Astrocyte of the hippocampus (primary cell): ENCODE results near the gene TMEM190.
A peak's percentile ranks its signal among the peaks of the same experiment; 100 is the strongest.

Experiments used
- DNase-seq: peaks from one replicate; pipeline ENCODE4 v3.0.0; 2011; ENCODE audit warnings: low read depth, low spot score

The TMEM190 gene

DNA sequence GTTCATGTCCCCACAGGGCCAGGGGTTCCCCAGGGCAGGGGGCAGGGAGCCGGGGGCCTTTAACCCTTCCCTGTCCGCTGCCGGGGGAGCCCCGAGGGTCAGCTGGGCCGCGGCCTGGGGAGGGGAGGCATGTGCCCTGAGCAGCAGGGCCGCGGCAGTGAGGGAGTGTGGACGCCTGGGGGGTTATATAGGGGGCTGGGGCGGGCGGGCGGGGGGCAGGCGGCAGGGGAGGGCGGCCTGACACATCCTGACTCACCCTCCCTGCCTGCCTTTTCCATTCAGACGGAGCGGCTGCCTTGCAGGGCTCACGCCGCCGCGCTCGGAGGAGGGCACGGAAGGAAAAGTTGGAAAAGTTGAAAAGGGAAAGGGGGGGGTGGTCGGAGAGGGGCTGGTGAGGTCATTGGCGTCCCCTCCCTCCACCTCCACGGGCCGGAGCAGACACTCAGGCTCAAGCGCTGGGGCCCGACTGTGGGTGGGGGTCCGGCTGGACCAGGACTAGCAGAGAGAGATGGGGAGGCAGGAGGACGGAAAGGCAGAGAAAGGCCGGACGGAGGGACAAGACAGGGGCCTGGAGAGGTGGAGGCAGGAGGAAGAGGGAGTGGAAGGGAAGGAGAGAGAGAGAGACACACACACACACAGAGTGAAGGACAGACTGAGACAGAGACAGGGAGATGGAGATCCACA, 6.2 kb upstream of the TMEM190 start, which contains the start of gene IL11:
TSS of gene IL11 (minus strand) at position 159 of the 684 bp plus-strand sequence. CDS start at position 6, 153 bp downstream.
- peak; percentile 89 for DNase-seq

DNA sequence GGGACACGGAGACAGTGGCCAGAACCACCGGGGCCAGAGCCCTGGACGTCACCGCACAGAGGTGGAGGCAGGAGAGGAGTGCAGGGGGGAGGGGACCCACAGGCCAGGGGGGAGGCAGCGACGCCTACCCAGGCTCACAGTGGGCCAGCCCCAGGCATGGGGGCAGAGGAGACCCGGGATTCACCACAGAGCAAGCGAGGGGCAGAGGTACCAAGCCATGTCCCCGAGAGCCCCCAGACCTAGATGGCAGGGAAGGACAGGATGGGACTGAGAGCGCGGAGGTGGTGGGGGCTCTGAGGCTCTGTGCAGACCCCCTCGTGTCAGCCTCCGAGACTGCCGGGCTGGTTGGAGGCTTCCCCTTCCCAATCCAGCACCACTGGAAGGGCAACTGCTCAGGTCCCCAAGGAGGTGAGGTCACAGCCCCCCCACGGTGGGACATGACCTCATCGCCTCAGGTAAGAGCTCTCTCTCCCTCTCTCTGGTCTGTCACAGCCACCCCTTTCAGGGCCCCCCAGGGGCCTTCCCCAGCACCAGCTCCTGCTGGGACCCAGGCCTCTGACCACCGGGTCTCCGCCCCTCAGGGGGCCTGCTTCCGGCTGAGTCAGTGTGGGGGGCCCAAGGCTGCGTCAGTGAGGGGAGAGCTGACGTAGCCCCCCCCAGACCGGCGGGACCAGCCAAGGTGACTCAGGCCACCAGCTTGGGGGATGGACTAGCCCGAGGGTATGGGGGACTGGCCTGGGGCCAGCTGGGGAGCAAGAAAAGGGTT, 4.1 kb upstream of the TMEM190 start:
- DNase-seq, result peak; percentile 79

DNA sequence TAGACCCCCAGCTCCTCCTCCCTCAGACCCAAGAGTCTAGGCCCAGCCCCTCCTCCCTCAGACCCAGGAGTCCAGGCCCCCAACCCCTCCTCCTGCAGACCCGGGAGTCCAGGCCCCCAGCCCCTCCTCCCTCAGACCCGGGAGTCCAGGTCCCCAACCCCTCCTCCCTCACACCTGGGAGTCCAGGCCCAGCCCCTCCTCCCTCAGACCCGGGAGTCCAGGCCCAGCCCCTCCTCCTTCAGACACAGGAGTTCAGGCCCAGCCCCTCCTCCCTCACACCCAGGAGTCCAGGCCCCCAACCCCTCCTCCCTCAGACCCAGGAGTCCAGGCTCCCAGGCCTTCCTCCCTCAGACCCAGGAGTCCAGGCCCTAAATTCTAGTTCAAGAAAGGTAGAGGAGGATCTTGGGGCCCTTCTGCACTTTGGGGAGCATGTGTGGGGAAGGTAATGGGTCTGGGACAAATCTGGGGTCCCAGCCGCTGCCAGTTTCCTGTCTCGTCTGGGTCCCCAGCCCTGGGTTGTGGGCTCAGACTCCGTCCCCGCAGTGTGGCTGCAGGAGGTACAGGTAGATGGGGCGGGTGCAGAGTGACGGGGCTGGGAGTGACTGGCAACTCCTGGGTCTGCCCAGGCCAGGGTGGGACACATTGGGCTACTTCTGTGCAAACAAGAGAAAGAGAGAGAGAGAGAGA, 3.2 kb upstream of the TMEM190 start:
- no peak for DNase-seq

DNA sequence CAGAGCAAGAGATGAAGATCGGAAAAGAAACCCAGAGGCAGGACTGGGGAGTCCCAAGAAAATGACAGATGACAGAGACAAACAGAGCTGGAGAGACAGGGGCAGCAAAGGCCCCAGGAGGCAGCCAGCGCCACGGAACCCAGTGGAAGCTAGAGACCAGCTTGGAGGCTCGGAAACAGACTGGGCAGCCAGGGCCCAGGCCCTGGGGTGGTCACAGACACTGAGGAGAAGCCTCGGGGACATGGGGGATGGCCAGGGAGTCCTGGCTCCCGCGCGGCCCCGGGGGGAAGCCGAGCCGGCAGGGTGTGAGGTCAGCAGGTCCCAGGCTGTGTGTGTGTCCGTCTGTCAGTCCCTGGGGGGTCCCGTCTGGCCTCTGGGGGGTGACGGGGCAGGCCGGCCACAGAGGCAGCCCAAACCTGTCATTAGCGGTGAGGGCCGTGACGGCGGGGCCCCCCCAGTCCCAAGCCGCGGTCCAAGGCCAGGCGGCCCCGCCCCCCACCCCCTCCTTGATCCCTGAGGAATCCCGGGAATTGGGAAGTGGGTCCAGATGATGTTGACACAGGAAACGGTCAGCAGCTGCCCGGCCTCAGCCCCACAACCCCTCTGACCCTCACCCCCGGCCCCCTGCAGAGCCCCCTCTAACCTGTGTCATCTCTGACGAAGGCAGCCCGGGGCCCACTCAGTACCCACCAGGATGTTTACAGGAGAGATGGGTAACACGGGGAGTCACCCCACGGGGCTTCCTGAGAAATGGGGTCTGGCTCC, 2.5 kb upstream of the TMEM190 start:
- peak; percentile 73 for DNase-seq

DNA sequence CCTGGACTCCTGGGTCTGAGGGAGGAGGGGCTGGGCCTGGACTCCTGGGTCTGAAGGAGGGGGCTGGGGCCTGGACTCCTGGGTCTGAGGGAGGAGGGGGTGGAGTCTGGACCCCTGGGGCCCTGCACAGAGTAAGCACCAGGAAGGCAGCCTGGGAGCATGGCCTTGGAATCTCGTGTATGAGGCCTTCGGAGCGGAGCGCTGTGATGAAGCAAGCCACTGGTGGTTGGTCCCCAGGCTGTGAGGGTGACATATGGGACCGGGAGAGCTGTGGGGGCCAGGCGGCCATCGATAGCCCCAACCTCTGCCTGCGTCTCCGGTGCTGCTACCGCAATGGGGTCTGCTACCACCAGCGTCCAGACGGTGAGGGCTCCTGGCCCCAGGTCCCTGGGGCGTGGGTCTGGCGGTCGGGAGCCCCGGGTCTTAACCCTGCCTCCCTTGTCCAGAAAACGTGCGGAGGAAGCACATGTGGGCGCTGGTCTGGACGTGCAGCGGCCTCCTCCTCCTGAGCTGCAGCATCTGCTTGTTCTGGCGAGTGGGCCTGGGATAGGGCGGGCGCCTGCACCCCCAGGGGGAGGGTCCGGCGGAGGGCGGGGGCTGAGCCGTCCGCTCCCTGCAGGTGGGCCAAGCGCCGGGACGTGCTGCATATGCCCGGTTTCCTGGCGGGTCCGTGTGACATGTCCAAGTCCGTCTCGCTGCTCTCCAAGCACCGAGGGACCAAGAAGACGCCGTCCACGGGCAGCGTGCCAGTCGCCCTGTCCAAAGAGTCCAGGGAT, 918 bp downstream of the TMEM190 start:
- DNase-seq, result no peak

DNA sequence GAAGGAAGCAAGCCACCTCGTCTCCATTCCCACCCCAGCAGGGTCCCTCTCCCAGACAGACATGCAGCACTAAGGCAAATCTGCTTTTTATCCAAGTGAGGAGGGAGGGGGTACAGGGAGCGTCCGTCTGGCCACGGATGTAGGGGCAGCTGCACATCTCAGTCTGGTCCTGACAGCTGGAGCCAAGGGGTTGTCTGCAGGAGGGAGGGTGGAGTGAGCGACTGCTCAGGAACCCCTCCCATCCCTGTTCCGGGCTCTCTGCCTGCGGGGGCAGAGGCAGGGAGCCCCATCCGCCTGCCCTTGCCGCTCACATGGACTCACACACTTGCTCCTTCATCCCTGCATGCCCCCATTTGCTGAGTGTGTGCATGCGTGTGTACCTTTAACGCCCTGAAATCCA, 2.5 kb downstream of the TMEM190 start:
- no peak for DNase-seq

DNA sequence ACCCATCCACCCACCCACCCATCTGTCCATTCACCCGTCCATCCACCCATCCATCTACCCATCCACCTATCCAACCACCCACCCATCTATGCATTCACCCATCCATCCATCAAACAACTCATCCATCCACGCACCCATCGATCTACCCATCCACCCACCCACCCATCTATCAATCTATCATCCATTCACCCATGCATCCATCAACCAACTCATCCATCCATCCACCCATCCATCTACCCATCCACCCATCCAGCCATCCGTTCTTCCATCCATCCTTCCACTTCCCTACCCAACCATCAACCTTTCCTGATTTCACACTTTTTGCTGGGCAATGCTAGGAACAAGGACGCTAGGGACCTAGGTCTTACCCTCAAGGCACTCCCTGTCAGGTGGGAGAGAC, 5.4 kb downstream of the TMEM190 start:
- DNase-seq, result no peak

DNA sequence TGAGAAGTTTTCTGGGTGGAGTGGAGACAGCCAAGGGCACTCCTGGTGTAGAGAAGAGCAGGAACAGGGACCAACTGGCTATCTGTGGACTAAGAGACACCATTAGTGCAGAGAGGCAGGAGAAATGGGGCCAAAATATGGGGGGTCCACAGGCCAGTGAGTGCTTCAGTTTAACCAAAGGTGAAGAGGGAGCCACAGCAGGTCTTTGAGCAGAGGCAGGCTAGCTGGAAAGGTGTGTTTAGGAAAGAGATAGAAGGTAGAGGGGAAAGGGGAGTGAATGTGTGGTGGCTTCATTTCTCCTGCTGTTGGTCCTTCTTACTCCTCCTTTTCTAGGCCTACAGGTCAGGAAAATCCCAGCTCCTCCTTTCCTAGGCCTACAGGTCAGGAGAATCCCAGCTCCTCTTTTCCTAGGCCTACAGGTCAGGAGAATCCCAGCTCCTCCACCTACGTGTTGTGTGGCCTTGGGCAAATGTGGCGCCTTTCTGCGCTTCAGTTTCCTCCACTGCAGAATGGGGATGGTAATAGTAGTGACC, 6.0 kb downstream of the TMEM190 start:
- no peak for DNase-seq

DNA sequence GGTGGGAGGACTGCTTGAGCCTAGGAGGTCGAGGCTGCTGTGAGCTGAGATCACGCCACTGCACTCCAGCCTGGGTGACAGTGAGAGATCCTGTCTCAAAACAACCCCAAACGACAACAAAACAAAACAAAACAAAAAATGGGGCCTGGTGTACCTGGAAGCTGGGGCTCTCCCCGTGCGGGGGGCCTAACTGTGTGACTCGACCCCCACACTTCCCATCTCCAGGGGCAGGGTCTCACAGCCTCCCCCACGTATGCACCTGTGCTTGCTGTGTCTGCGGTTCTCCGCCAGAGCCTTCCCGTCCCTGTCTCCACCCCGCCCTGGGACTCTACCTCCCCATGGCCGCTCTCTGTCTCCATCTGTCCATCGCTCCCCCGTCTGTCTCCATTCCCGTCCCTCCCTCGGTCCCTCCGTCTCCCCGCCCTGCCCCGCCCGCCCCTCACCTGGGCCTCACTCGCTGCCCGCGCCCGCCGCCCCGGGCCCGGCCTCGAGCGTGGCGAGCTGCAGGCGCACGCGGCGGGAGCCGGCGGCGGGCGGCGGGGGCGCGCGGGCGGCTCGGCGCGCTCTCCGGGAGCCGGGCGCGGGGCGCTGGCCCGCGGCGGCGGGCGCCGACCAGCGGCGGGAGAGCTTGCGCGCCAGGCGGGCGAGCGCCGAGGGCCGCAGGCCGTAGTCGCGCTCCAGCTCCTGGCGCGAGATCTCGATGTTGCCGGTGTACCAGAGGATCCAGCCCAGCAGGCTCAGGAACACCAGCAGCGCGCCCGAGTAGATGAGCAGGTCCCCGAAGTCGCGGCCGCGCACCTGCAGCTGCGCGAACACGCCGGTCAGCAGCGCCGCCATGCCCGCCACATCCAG, 6.9 kb downstream of the TMEM190 start:
- peak; percentile 91 for DNase-seq

DNA sequence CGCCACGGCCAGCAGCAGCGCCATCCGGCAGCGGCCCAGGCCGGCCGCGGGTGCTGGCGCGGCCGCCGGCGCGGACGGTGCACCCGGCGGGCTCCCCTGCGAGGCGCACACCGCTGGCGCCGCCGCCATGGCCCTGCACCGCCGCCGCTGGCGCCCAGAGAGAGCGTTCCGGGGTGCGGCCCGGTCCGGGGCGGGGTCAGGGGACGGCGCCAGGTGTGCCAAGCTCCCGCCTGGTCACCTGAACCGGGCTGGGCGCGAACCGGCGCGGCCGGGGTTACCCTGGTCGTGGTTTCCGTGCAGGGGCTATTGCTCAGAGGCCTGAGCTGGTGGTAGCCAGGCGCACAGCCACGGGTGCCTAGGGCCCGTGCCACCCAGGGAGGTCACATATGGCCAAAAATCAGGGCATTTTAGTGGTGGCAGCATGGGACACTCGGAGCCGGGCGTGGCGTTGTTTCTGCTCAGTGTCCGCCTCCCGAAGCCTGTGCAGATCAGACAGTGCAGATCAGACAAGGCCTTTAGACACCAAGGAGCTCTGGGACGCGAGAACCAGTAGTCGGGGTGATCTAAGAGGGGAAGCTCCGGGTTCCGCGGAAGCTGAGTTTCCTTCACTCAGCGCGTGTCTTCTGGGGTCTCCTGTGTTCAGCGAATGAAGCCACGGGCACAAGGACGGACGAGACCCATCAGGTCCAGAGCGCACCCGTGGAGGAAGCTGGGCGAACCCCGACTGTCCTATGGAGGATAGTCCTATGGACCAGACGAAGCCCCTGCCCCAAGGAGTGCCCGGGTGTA, 7.7 kb downstream of the TMEM190 start, which contains the start of gene TMEM238:
TSS of gene TMEM238 (minus strand) at position 162 of the 789 bp plus-strand sequence. CDS start at position 129, 33 bp downstream.
- no peak for DNase-seq

DNA sequence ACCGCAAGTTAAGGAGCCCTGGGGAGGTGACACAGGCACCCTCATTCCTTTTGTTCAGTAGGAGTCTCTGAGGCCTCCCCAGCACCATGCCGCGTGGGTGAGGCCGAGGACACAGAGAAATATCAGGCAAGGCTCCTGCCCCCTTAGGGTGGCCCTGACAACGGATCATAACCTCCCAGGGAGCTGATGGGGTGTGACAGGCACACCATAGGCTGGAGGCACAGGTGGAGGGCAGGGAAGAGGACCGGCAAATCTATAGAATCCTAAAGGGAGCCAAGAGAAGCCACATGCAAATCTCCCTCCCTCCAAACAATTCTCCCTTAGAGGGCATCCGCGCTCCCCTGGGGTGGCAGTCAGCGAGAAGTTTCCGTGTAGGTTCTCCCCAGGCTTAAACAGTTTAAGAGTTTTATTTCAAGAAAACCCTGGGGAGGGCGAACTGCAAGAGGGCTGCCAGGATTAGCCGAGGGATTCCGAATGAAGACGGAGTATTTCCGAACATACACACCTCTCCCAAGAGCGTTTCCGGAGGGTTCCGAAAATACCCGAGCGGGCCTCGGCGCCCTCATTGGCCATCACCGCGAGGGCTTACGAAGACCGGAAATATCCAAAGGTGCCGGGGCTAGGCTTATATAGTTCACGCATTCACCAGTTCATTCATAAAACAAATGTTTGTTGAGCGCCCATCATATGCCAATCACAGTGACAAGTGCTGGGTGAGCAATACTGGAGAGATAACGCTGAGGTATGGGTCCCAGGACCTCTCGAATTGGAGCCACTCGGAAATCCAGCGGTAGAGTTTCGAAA, 8.5 kb downstream of the TMEM190 start:
- DNase-seq, result peak; percentile 98

DNA sequence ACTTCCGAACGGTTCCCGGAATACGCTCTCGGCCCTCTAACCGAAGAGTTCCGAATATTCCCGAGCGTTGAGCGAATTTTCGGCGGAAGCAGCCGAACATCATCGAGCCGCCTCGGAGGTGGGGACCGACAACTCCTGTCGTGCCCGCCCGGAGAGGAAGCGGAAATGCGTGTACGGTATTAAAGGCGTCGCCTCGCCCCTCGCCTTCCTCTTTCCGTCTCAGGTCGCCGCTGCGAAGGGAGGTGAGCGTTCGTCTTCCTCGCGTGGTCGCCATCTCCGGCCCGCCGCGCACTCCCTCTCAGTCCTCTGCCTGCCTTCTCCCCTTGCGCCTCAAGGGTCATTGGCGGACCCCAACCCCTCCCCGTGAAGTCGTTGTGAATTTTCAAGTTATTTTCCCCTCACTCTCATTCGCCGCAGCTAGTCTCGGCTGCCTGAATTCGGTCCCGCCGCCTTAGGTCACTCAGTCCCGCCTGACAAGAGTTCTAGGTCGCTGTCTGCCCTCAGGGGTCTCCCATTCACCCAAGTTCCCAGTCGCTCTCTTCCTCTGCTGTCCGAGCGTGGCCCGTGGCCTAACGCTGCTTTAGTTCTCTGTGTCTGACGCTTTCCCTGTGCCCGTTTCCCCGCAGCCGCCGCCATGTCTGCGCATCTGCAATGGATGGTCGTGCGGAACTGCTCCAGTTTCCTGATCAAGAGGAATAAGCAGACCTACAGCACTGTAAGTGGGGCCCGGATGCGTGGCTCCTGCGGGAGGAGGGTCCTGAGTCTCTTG, 9.3 kb downstream of the TMEM190 start, which contains the start of gene RPL28:
TSS of gene RPL28 (plus strand) at position 209 of the 769 bp plus-strand sequence. CDS start at position 635, 426 bp downstream.
- peak; percentile 99 for DNase-seq

DNA sequence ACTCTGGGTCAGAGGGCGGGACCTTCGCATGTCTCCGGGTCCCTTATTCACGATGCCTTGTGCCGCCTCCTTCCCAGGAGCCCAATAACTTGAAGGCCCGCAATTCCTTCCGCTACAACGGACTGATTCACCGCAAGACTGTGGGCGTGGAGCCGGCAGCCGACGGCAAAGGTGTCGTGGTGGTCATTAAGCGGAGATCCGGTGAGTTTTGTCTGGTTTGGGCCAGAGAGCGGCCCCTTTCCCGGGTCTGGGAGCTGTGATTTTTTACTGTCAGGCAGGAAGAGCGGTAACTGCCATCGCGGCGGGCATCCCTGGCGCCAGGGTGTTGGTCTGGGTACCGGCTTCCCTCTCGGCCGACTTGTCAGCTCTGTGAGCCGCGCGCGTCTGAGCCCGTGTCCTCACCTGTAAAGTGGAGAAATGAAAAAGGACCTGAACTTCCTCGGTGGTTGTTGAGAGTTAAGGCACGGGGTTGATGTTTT, 9.9 kb downstream of the TMEM190 start:
- peak; percentile 59 for DNase-seq

DNA sequence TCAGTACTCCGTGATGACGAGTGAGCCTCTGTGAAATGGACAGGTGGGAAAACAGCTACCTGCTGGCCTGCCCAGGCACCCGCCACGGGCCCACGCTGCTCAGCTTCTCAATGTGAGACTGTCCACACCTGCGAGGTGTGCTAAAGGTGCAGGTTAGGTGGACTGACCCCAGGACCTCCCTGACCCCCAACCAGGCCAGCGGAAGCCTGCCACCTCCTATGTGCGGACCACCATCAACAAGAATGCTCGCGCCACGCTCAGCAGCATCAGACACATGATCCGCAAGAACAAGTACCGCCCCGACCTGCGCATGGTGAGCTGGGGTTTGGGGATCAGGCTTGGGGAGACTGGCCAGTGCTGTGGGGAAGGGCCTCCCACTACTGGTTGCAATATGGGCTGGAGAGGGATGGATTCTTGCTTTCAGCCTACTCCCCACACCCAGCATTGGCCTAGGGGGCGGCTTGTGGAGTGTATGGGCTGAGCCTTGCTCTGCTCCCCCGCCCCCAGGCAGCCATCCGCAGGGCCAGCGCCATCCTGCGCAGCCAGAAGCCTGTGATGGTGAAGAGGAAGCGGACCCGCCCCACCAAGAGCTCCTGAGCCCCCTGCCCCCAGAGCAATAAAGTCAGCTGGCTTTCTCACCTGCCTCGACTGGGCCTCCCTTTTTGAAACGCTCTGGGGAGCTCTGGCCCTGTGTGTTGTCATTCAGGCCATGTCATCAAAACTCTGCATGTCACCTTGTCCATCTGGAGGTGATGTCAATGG, 11.3 kb downstream of the TMEM190 start:
- DNase-seq, result no peak

DNA sequence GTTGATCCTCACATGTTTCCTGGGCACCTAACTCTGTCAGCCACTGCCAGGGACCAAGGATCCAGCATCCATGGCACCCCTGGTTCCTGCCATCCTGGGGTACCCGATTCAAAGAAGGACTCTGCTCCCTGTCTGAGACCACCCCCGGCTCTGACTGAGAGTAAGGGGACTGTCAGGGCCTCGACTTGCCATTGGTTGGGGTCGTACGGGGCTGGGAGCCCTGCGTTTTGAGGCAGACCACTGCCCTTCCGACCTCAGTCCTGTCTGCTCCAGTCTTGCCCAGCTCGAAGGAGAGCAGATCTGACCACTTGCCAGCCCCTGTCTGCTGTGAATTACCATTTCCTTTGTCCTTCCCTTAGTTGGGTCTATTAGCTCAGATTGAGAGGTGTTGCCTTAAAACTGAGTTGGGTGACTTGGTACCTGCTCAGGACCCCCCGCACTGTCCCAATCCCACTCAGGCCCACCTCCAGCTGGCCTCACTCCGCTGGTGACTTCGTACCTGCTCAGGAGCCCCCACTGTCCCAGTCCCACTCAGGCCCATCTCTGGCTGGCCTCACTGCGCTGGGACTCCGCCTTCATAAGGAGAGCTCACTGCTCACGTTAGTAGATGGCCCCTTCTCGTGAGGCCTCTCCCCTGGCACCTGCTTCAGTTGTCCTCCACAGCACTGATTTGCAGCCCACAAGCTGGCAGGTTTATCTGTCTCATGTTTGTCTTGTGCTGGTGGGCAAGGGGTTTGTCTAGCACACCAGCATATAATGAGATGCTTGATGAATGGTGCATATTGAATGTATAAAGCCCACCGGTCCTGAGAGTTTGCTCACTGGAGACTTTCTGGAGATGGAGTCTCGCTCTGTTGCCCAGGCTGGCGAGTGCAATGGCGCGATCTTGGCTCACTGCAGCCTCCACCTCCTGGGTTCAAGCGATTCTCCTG, 13.0 kb downstream of the TMEM190 start:
- no peak for DNase-seq
